HepG2 (cell line): ENCODE data around the gene SPATA32. TPM values are rescaled to one million over a fixed set of nuclear protein-coding genes. Genes with fewer than 3 reads are reported as not detected.
A peak's percentile ranks its signal among the peaks of the same experiment; 100 is the strongest.

ENCODE experiments used
- ARID3A ChIP-seq: IDR thresholded peaks from 2 replicates; pipeline ENCODE4 v1.6.1; 2012; ENCODE audit warnings: low read depth, low read length, improper control_type of control experiment
- DPF2 ChIP-seq: sonication (generic); formaldehyde crosslinking; IDR thresholded peaks from 2 replicates; pipeline ENCODE4 v1.4.0; 2020; ENCODE audit warnings: mild to moderate bottlenecking, low read depth, missing genetic modification reagents, borderline replicate concordance
- GATAD1 ChIP-seq: IDR thresholded peaks from 2 replicates; pipeline ENCODE4 v1.6.1; 2016; ENCODE audit warnings: missing genetic modification reagents, missing compliant biosample characterization
- GATAD2A ChIP-seq: IDR thresholded peaks from 2 replicates; pipeline ENCODE4 v1.6.1; 2016
- IRF2 ChIP-seq: IDR thresholded peaks from 2 replicates; pipeline ENCODE4 v1.6.1; 2018; ENCODE audit warnings: missing genetic modification reagents, missing compliant biosample characterization
- KDM3A ChIP-seq: IDR thresholded peaks from 2 replicates; pipeline ENCODE4 v1.6.1; 2018; ENCODE audit warnings: low read depth, missing compliant biosample characterization
- MTF2 ChIP-seq: sonication (generic); formaldehyde crosslinking; IDR thresholded peaks from 2 replicates; pipeline ENCODE4 v1.5.0; 2020; ENCODE audit warnings: missing genetic modification reagents, borderline replicate concordance
- NCOA2 ChIP-seq: sonication (generic); formaldehyde crosslinking; IDR thresholded peaks from 2 replicates; pipeline ENCODE4 v1.8.0; 2022; ENCODE audit warnings: inconsistent platforms
- PHF8 ChIP-seq: sonication (generic); formaldehyde crosslinking; IDR thresholded peaks from 2 replicates; pipeline ENCODE4 v1.5.0; 2020; ENCODE audit warnings: missing genetic modification reagents
- SAP130 ChIP-seq: IDR thresholded peaks from 2 replicates; pipeline ENCODE4 v1.6.1; 2016; ENCODE audit warnings: low read depth
- SIX1 ChIP-seq: sonication (generic); formaldehyde crosslinking; IDR thresholded peaks from 2 replicates; pipeline ENCODE4 v1.4.0; 2020; ENCODE audit warnings: missing genetic modification reagents, borderline replicate concordance
- SP4 ChIP-seq: sonication (generic); formaldehyde crosslinking; IDR thresholded peaks from 2 replicates; pipeline ENCODE4 v1.8.1; 2023; ENCODE audit warnings: mild to moderate bottlenecking, missing genetic modification reagents
- ZBTB7B ChIP-seq: sonication (generic); formaldehyde crosslinking; IDR thresholded peaks from 2 replicates; pipeline ENCODE4 v1.4.0; 2020; ENCODE audit warnings: missing genetic modification reagents
- ZFX ChIP-seq: sonication (generic); formaldehyde crosslinking; IDR thresholded peaks from 2 replicates; pipeline ENCODE4 v1.4.0; 2020; ENCODE audit warnings: mild to moderate bottlenecking, low read depth, missing genetic modification reagents, moderate library complexity
- ZNF263 ChIP-seq: sonication (generic); formaldehyde crosslinking; IDR thresholded peaks from 2 replicates; pipeline ENCODE4 v1.4.0; 2020; ENCODE audit warnings: missing genetic modification reagents
- ZNF331 ChIP-seq: sonication (generic); formaldehyde crosslinking; IDR thresholded peaks from 2 replicates; pipeline ENCODE4 v1.4.0; 2020; ENCODE audit warnings: missing genetic modification reagents
- ZNF75D ChIP-seq: sonication (generic); formaldehyde crosslinking; IDR thresholded peaks from 2 replicates; pipeline ENCODE4 v1.8.1; 2023; ENCODE audit warnings: missing genetic modification reagents, mild to moderate bottlenecking, borderline replicate concordance
- polyA plus RNA-seq, 8 experiments: library from polyadenylated mRNA; depleted of rRNA in 3 of 8; stranded (reverse) in 7 of 8; unstranded in 1 of 8; fragments of >200 nt; fragmentation: Illumina TruSeq in 4 of 8; extraction: Trizol in 4 of 8; gene quantifications; 2 replicates each; pipeline versions ENCODE4 v1.2.1 to v1.2.3, GENCODE V29; 2011 to 2016; ENCODE audit warnings: low read depth in 4 of 8, missing spikeins in 1 of 8, mixed read lengths in 1 of 8; ENCODE audit not compliant: insufficient read depth in 1 of 8
- total RNA-seq, 5 experiments: library from RNA; depleted of rRNA; stranded (reverse); fragments of >200 nt; fragmentation: Illumina TruSeq; extraction: Trizol; gene quantifications; 2 replicates each; pipeline ENCODE4 v1.2.3, GENCODE V29; 2016; ENCODE audit warnings: low read depth in 1 of 5
- TF ChIP-seq, protein P1 (sequence below): IDR thresholded peaks from 2 replicates; pipeline ENCODE4 v1.6.1; 2018; ENCODE audit warnings: missing genetic modification reagents

Gene SPATA32
- total and polyA plus RNA-seq, 2 of the 13 experiments (the other 11 are each of a cell fraction or from before 2014, with no cell fraction given) = not detected

- TF ChIP-seq GATAD1 (CRISPR knock-in tag) = peak; percentile 42; the same call in 1 of the 2 replicates
- TF ChIP-seq MTF2 (CRISPR knock-in tag) = peak; percentile 51; the same call in 1 of the 2 replicates
- peak; percentile 74 for TF ChIP-seq ZNF263 (CRISPR knock-in tag)
- TF ChIP-seq NCOA2 (CRISPR knock-in tag) = peak; percentile 9; the same call in 1 of the 2 replicates
- peak; percentile 35; the same call in 1 of the 2 replicates for TF ChIP-seq ARID3A
- TF ChIP-seq DPF2 (CRISPR knock-in tag) = no peak
- peak; percentile 46; the same call in 1 of the 2 replicates for TF ChIP-seq ZFX (CRISPR knock-in tag)
- no peak for TF ChIP-seq ZNF75D
- TF ChIP-seq ZNF331 (CRISPR knock-in tag) = 0 out of 2 replicates have a peak, but pooled peaks have one; percentile 23
- TF ChIP-seq SP4 (CRISPR knock-in tag) = 0 out of 2 replicates have a peak, but pooled peaks have one; percentile 38
- TF ChIP-seq SAP130 (CRISPR knock-in tag) = 0 out of 2 replicates have a peak, but pooled peaks have one; percentile 24
- TF ChIP-seq, protein P1, sequence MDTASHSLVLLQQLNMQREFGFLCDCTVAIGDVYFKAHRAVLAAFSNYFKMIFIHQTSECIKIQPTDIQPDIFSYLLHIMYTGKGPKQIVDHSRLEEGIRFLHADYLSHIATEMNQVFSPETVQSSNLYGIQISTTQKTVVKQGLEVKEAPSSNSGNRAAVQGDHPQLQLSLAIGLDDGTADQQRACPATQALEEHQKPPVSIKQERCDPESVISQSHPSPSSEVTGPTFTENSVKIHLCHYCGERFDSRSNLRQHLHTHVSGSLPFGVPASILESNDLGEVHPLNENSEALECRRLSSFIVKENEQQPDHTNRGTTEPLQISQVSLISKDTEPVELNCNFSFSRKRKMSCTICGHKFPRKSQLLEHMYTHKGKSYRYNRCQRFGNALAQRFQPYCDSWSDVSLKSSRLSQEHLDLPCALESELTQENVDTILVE (CRISPR knock-in tag) = 0 out of 2 replicates have a peak, but pooled peaks have one; percentile 60
- peak; percentile 45; the same call in 1 of the 2 replicates for TF ChIP-seq GATAD2A (CRISPR knock-in tag)
- TF ChIP-seq ZBTB7B = peak; percentile 16; the same call in 1 of the 2 replicates
- TF ChIP-seq PHF8 (CRISPR knock-in tag) = 0 out of 2 replicates have a peak, but pooled peaks have one; percentile 17
- 0 out of 2 replicates have a peak, but pooled peaks have one; percentile 39 for TF ChIP-seq KDM3A (CRISPR knock-in tag)
- TF ChIP-seq IRF2 = 0 out of 2 replicates have a peak, but pooled peaks have one; percentile 47
- peak; percentile 39; the same call in 1 of the 2 replicates for TF ChIP-seq SIX1 (CRISPR knock-in tag)
Observed at GRCh38 chr17:45218895-45219661, 42.8 kb downstream of the SPATA32 start (continued).

Other genes starting within 250 kb of the SPATA32 start
- gene DCAKD, start 210.5 kb downstream of the SPATA32 start, total RNA-seq (2016; rRNA removed; fragmentation: Illumina TruSeq; extraction: Trizol) = 29.2 and 31.1 TPM in 2 replicates
- gene DCAKD, start 210.5 kb downstream of the SPATA32 start, polyA plus RNA-seq (2011; rRNA removed) = 25.9 and 30.2 TPM in 2 replicates
- 142 and 194 TPM in 2 replicates for gene NMT1, start 200.8 kb downstream of the SPATA32 start, total RNA-seq (2016; rRNA removed; fragmentation: Illumina TruSeq; extraction: Trizol)
- 71.9 and 75.7 TPM in 2 replicates for gene NMT1, start 200.8 kb downstream of the SPATA32 start, polyA plus RNA-seq (2011; rRNA removed)
- 5.5 and 11.3 TPM in 2 replicates for gene PLCD3, start 129.6 kb downstream of the SPATA32 start, total RNA-seq (2016; rRNA removed; fragmentation: Illumina TruSeq; extraction: Trizol)
- gene PLCD3, start 129.6 kb downstream of the SPATA32 start, polyA plus RNA-seq (2011; rRNA removed) = 39.1 and 46.1 TPM in 2 replicates
- gene ACBD4, start 126.4 kb downstream of the SPATA32 start, total RNA-seq (2016; rRNA removed; fragmentation: Illumina TruSeq; extraction: Trizol) = 8.8 and 16.1 TPM in 2 replicates
- gene ACBD4, start 126.4 kb downstream of the SPATA32 start, polyA plus RNA-seq (2011; rRNA removed) = 26.9 and 34.1 TPM in 2 replicates
- gene HEXIM1, start 113.6 kb downstream of the SPATA32 start, total RNA-seq (2016; rRNA removed; fragmentation: Illumina TruSeq; extraction: Trizol) = 10.5 and 14.8 TPM in 2 replicates
- gene HEXIM1, start 113.6 kb downstream of the SPATA32 start, polyA plus RNA-seq (2011; rRNA removed) = 16.3 and 16.6 TPM in 2 replicates
- 27.1 and 30.8 TPM in 2 replicates for gene HEXIM2, start 100.2 kb downstream of the SPATA32 start, total RNA-seq (2016; rRNA removed; fragmentation: Illumina TruSeq; extraction: Trizol)
- gene HEXIM2, start 100.2 kb downstream of the SPATA32 start, polyA plus RNA-seq (2011; rRNA removed) = 31.8 and 32.4 TPM in 2 replicates
- gene FMNL1, start 40.2 kb downstream of the SPATA32 start, total RNA-seq (2016; rRNA removed; fragmentation: Illumina TruSeq; extraction: Trizol) = 0.39 and 0.53 TPM in 2 replicates
- 0.70 and 1.1 TPM in 2 replicates for gene FMNL1, start 40.2 kb downstream of the SPATA32 start, polyA plus RNA-seq (2011; rRNA removed)
- gene MAP3K14, start 54.9 kb upstream of the SPATA32 start, total RNA-seq (2016; rRNA removed; fragmentation: Illumina TruSeq; extraction: Trizol) = 1.2 and 2.6 TPM in 2 replicates
- gene MAP3K14, start 54.9 kb upstream of the SPATA32 start, polyA plus RNA-seq (2011; rRNA removed) = 2.6 and 4.0 TPM in 2 replicates
- gene ARHGAP27, start 170.8 kb upstream of the SPATA32 start, total RNA-seq (2016; rRNA removed; fragmentation: Illumina TruSeq; extraction: Trizol) = 7.8 and 18.9 TPM in 2 replicates
- 15.5 and 20.0 TPM in 2 replicates for gene ARHGAP27, start 170.8 kb upstream of the SPATA32 start, polyA plus RNA-seq (2011; rRNA removed)
- 7.1 and 7.6 TPM in 2 replicates for gene PLEKHM1, start 228.6 kb upstream of the SPATA32 start, total RNA-seq (2016; rRNA removed; fragmentation: Illumina TruSeq; extraction: Trizol)
- gene PLEKHM1, start 228.6 kb upstream of the SPATA32 start, polyA plus RNA-seq (2011; rRNA removed) = 13.5 and 14.6 TPM in 2 replicates